Vagina (tissue), 2 donors: Measurements from ENCODE around the gene CBFB.

ENCODE experiments used
- CTCF ChIP-seq, 3 experiments: fragments of 450-650 bp in 2 of 3; fragments of 200-600 bp in 1 of 3; sonication (generic) in 1 of 3; IDR thresholded peaks; one replicate each; pipeline ENCODE4 v1.5.1; 2017 to 2019; ENCODE audit warnings: antibody characterized with exemption in 3 of 3, mild to moderate bottlenecking in 2 of 3, moderate library complexity in 2 of 3
- POLR2A ChIP-seq, 2 donors: fragments of 450-650 bp; IDR thresholded peaks; one replicate each; pipeline ENCODE4 v1.6.1; 2017; ENCODE audit warnings: antibody characterized with exemption in 2 of 2, mild to moderate bottlenecking in 2 of 2, moderate library complexity in 2 of 2
- POLR2AphosphoS5 ChIP-seq, 2 donors: sonication (generic); formaldehyde crosslinking; IDR thresholded peaks; one replicate each; pipeline ENCODE4 v1.9.0; 2017; ENCODE audit warnings: antibody characterized with exemption in 2 of 2, mild to moderate bottlenecking in 2 of 2, low read depth in 1 of 2; ENCODE audit not compliant: insufficient read depth in 1 of 2

- TF ChIP-seq POLR2A (IDR thresholded peaks at IDR 0.05) (no peak), CTCF (IDR thresholded peaks at IDR 0.05) (no peak), POLR2AphosphoS5 (IDR thresholded peaks at IDR 0.05; ENCODE audit: insufficient read depth in 1 of 2, low read depth in 1 of 2) (no peak)
These were observed 12.1 kb upstream of the CBFB start for GRCh38 chr16:67016681-67017420.
